ENCODE results near the gene CAMK1D. TPM values are rescaled to one million over a fixed set of nuclear protein-coding genes. Genes with fewer than 3 reads are reported as not detected.

The CAMK1D gene
- total and polyA plus RNA-seq, 2 of the 8 experiments (the other 6 are each of a cell fraction or from before 2014, with no cell fraction given) = 3.5 to 10.6 TPM

DNA sequence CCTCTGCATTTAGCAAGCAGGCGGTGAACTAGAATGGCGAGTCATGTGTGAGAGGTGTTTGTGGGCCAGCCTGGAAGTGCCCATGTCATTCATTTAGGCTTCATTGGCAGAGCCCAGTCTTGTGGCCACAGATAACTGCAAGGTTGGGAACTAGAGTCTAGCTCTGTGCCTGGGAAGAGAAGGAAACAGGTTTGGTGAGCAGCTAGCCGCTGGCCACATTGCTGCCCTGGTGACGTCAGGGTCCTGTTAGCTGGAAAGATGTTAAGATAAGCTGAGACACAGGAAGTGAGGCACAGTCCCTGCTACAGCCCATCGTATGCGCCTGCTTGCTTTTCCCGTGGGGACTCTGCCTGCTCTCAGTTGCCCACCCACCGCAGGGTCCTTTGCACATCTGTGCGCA is 185.5 kb downstream of the CAMK1D start:
- no peak for FAIRE-seq
- Histone ChIP-seq H3K79me2 (ENCODE audit: control insufficient read depth in 1 of 2, insufficient read depth in 2 of 2, low read length in 2 of 2) (no peaks in the 10 kb centered on the region), H2AFZ (ENCODE audit: low read length) (no peak overlapping the region), H3K9ac (replicated peaks in 1 of 4; ENCODE audit: extremely low read depth in 1 of 4, low read depth in 3 of 4, low read length in 3 of 4) (no peak overlapping the region), H4K8ac (ENCODE audit: extremely low read depth, insufficient read depth, low read length) (peak overlapping the region; percentile 41; the same call in 1 of the 2 replicates), H2BK5ac (ENCODE audit: low read depth, low read length) (no peak overlapping the region), H2BK12ac (ENCODE audit: low read depth, low read length) (no peak overlapping the region), H3K4me2 (ENCODE audit: insufficient read depth in 1 of 2, low read depth in 2 of 2, low read length in 2 of 2) (no peak overlapping the region), H2BK15ac (ENCODE audit: low read length) (no peak overlapping the region), H2AK5ac (ENCODE audit: low read depth, low read length) (no peak overlapping the region), H3K4me1 (replicated peaks in 1 of 4; ENCODE audit: control insufficient read depth in 3 of 4, insufficient read depth in 4 of 4, low read length in 3 of 4) (no peaks in the 10 kb centered on the region), H3K27me3 (replicated peaks in 1 of 4; ENCODE audit: control insufficient read depth in 3 of 4, extremely low read depth in 1 of 4, insufficient read depth in 3 of 4, low read length in 3 of 4) (no peaks in the 10 kb centered on the region), H4K5ac (ENCODE audit: insufficient read length, low read depth, low read length) (no peak overlapping the region), H3K36me3 (ENCODE audit: control insufficient read depth in 2 of 4, insufficient read depth in 4 of 4, low read length in 3 of 4) (no peaks in the 10 kb centered on the region), H3K56ac (replicated peaks; ENCODE audit: insufficient read length, low read depth, low read length) (no peak overlapping the region), H3K14ac (ENCODE audit: insufficient read length) (no peak overlapping the region), H3K27ac (ENCODE audit: low read depth, low read length) (no peak overlapping the region), H3K23ac (ENCODE audit: insufficient read length) (no peak overlapping the region), H3K4ac (replicated peaks; ENCODE audit: insufficient read length, low read depth, low read length) (no peak overlapping the region), H3K4me3 (ENCODE audit: extremely low read depth in 1 of 4, insufficient read depth in 2 of 4, low read depth in 3 of 4, low read length in 4 of 4) (no peak overlapping the region), H3K79me1 (ENCODE audit: low read depth, low read length) (no peaks in the 10 kb centered on the region), H3K9me3 (ENCODE audit: insufficient read depth in 2 of 2, low read depth in 1 of 2, low read length in 1 of 2) (no peaks in the 10 kb centered on the region), H3K18ac (ENCODE audit: extremely low read depth, low read length) (no peak overlapping the region), H3K23me2 (ENCODE audit: low read depth, low read length) (no peaks in the 10 kb centered on the region), H4K20me1 (replicated peaks in 1 of 2; ENCODE audit: control insufficient read depth in 1 of 2, insufficient read depth in 2 of 2, low read length in 2 of 2) (no peaks in the 10 kb centered on the region), H2BK20ac (ENCODE audit: low read length) (no peak overlapping the region), H4K91ac (replicated peaks; ENCODE audit: insufficient read length, low read length) (no peak overlapping the region), H2BK120ac (replicated peaks; ENCODE audit: low read depth, low read length) (no peak overlapping the region)
- TF ChIP-seq BRCA1 (IDR thresholded peaks at IDR 0.05; ENCODE audit: low read depth, low read length) (no peak), CEBPB (IDR thresholded peaks at IDR 0.05; ENCODE audit: low read depth, low read length) (no peak), EZH2 (IDR thresholded peaks at IDR 0.05; ENCODE audit: low read depth, low read length, severe bottlenecking) (no peak), PHF8 (conservative IDR thresholded peaks at IDR 0.05; ENCODE audit: low read depth, low read length) (no peak), KDM5A (IDR thresholded peaks at IDR 0.05; ENCODE audit: low read length) (no peak), RNF2 (IDR thresholded peaks at IDR 0.05; ENCODE audit: borderline replicate concordance, low read depth, low read length, missing control alignments, poor library complexity, severe bottlenecking) (no peak), SUZ12 (IDR thresholded peaks at IDR 0.05; ENCODE audit: low read length) (no peak), SP1 (IDR thresholded peaks at IDR 0.05; ENCODE audit: low read depth, low read length) (no peak), SP2 (IDR thresholded peaks at IDR 0.05; ENCODE audit: low read length) (no peak), RAD21 (IDR thresholded peaks at IDR 0.05 in 1 of 2, conservative IDR thresholded peaks at IDR 0.05 in 1 of 2; ENCODE audit: low read depth in 2 of 2, low read length in 2 of 2) (no peak), CBX5 (IDR thresholded peaks at IDR 0.05; ENCODE audit: low read depth, low read length) (no peak), MAFK (IDR thresholded peaks at IDR 0.05; ENCODE audit: low read depth, low read length) (no peak), BCL11A (IDR thresholded peaks at IDR 0.05; ENCODE audit: low read depth in 2 of 2, low read length in 2 of 2) (no peak), RXRA (IDR thresholded peaks at IDR 0.05; ENCODE audit: insufficient read depth, low read depth, low read length) (no peak)
- WGBS, 2 experiments (ENCODE audit: extremely low coverage in 1 of 2, insufficient coverage in 1 of 2, insufficient read length in 1 of 2, insufficient replicate concordance in 2 of 2, low coverage in 1 of 2, low lambda C conversion rate in 2 of 2, missing lambda C conversion rate in 1 of 2) = 85% methylated on average over 9 of the region's 9 CpGs; no CpG with 5 or more reads in 1 of the 2 experiments
- DNase-seq (ENCODE audit: low read depth in 1 of 2, low spot score in 2 of 2) = peak in 1 of 2 experiments; percentile 33
- POLR2A ChIA-PET (ENCODE audit: partially characterized antibody) = no interaction called here
- CTCF ChIA-PET (ENCODE audit: partially characterized antibody) = interaction anchor here (0.6 to 2.4 kb wide), 4 partner anchors 10 to 122 kb away, joined by 3 to 7 read pairs (median 3); no protein-coding TSS in a partner anchor

Data from H1 (cell line).